Ishikawa (cell line): Measurements from ENCODE around the gene MAMSTR.

Experiments used
- CEBPB ChIP-seq: IDR thresholded peaks from 2 replicates; pipeline ENCODE4 v1.6.1; 2012
- CREB1 ChIP-seq: IDR thresholded peaks from 2 replicates; pipeline ENCODE4 v1.6.1; 2012; ENCODE audit warnings: low read depth
- EGR1 ChIP-seq: IDR thresholded peaks from 2 replicates; pipeline ENCODE4 v1.6.1; 2012
- EP300 ChIP-seq: IDR thresholded peaks from 2 replicates; pipeline ENCODE4 v1.6.1; 2012; ENCODE audit warnings: borderline replicate concordance
- FOXM1 ChIP-seq: IDR thresholded peaks from 2 replicates; pipeline ENCODE4 v1.6.1; 2012; ENCODE audit warnings: low read depth, borderline replicate concordance
- MAX ChIP-seq: IDR thresholded peaks from 2 replicates; pipeline ENCODE4 v1.6.1; 2012
- NFIC ChIP-seq: IDR thresholded peaks from 2 replicates; pipeline ENCODE4 v1.6.1; 2012
- RAD21 ChIP-seq: IDR thresholded peaks from 2 replicates; pipeline ENCODE4 v1.6.1; 2012; ENCODE audit warnings: low read depth
- REST ChIP-seq: IDR thresholded peaks from 2 replicates; pipeline ENCODE4 v1.6.1; 2012; ENCODE audit warnings: low read depth, mild to moderate bottlenecking
- TAF1 ChIP-seq: IDR thresholded peaks from 2 replicates; pipeline ENCODE4 v1.6.1; 2012; ENCODE audit warnings: low read depth, mild to moderate bottlenecking
- TCF12 ChIP-seq: IDR thresholded peaks from 2 replicates; pipeline ENCODE4 v1.6.1; 2012; ENCODE audit warnings: low read depth
- TEAD4 ChIP-seq: IDR thresholded peaks from 2 replicates; pipeline ENCODE4 v1.6.1; 2012
- USF1 ChIP-seq: IDR thresholded peaks from 2 replicates; pipeline ENCODE4 v1.6.1; 2012
- YY1 ChIP-seq: IDR thresholded peaks from 2 replicates; pipeline ENCODE4 v1.6.1; 2012; ENCODE audit warnings: low read depth
- ZBTB7A ChIP-seq: IDR thresholded peaks from 2 replicates; pipeline ENCODE4 v1.6.1; 2012; ENCODE audit warnings: low read depth

MAMSTR gene

GRCh38 chr19:48756212-48756611, 36.7 kb upstream of the MAMSTR start:
- TF ChIP-seq CREB1 (no peak), MAX (no peak), EP300 (no peak)

GRCh38 chr19:48755787-48756186, 36.3 kb upstream of the MAMSTR start:
- no peak for TF ChIP-seq EGR1
- no peak for TF ChIP-seq USF1
- TF ChIP-seq FOXM1 = no peak
- no peak for TF ChIP-seq YY1
- no peak for TF ChIP-seq NFIC
- no peak for TF ChIP-seq MAX
- no peak for TF ChIP-seq TCF12
- no peak for TF ChIP-seq EP300
- TF ChIP-seq TAF1 = no peak
- TF ChIP-seq CREB1 = no peak
- no peak for TF ChIP-seq CEBPB

GRCh38 chr19:48755084-48755641, 35.6 kb upstream of the MAMSTR start, which contains the start of gene FGF21:
Gene FGF21, plus strand, starts transcription at chr19:48755524. Its CDS starts 713 bp downstream, at chr19:48756237.
- TF ChIP-seq MAX (no peak), RAD21 (no peak), NFIC (peak; percentile 8; the same call in 1 of the 2 replicates)

- TF ChIP-seq ZBTB7A (peak; percentile 98), TEAD4 (peak; percentile 18; the same call in 1 of the 2 replicates), EGR1 (peak; percentile 45; the same call in 1 of the 2 replicates), RAD21 (no peak), MAX (peak; percentile 84), YY1 (peak; percentile 78), NFIC (peak; percentile 79), FOXM1 (no peak), TAF1 (peak; percentile 17), USF1 (peak; percentile 43; the same call in 1 of the 2 replicates), TCF12 (peak; percentile 91), REST (no peak), EP300 (peak; percentile 43), CEBPB (no peak), CREB1 (peak; percentile 62; the same call in 1 of the 2 replicates)
Measured at GRCh38 chr19:48752496-48753365, 33.2 kb upstream of the MAMSTR start, which contains the start of gene FUT1. Gene FUT1, minus strand, starts transcription at chr19:48752641. Its CDS starts 1,360 bp downstream, at chr19:48751281.

- TF ChIP-seq FOXM1 = no peak
- TF ChIP-seq EP300 = no peak
- no peak for TF ChIP-seq RAD21
- no peak for TF ChIP-seq REST
- TF ChIP-seq EGR1 = no peak
- TF ChIP-seq TCF12 = no peak
- no peak for TF ChIP-seq USF1
- TF ChIP-seq NFIC = no peak
- no peak for TF ChIP-seq TAF1
- no peak for TF ChIP-seq ZBTB7A
Measured at GRCh38 chr19:48751845-48752495, 32.4 kb upstream of the MAMSTR start.
